Tibial artery (tissue), 4 donors: Measurements from ENCODE around the gene OPALIN.

Source experiments
- DNase-seq, 2 donors: peaks; one replicate each; pipeline ENCODE4 v3.0.0-alpha.2; 2019
- H3K27ac ChIP-seq, 2 donors: fragments of 200-600 bp; sonication (generic) in 1 of 2; 1 replicate in 1 of 2; 2 replicates in 1 of 2; pipeline ENCODE4 v1.5.1; 2018 to 2019; ENCODE audit warnings: mild to moderate bottlenecking in 1 of 2
- H3K27me3 ChIP-seq, 2 donors: fragments of 200-600 bp; sonication (generic) in 1 of 2; one replicate each; pipeline versions ENCODE4 v1.5.1 to v1.6.0; 2016 to 2019
- H3K36me3 ChIP-seq, 3 donors: fragments of 200-600 bp; sonication (generic) in 2 of 3; one replicate each; pipeline ENCODE4 v1.5.1; 2016 to 2019; ENCODE audit warnings: mild to moderate bottlenecking in 2 of 3
- H3K4me1 ChIP-seq, 4 donors: fragments of 200-600 bp; sonication (generic) in 2 of 4; 1 replicate in 3 of 4; 2 replicates in 1 of 4; pipeline ENCODE4 v1.5.1; 2016 to 2019
- H3K4me3 ChIP-seq, 2 donors: fragments of 200-600 bp; sonication (generic) in 1 of 2; 1 replicate in 1 of 2; 2 replicates in 1 of 2; pipeline ENCODE4 v1.5.1; 2018 to 2019; ENCODE audit warnings: mild to moderate bottlenecking in 2 of 2
- H3K9me3 ChIP-seq, 3 donors: fragments of 200-600 bp; sonication (generic) in 1 of 3; one replicate each; pipeline ENCODE4 v1.5.1; 2016 to 2019
- intact Hi-C: fragments of 100-400 bp; cut with DNase I; formaldehyde crosslinking; loops from one replicate; pipeline ENCODE4 v1.15.0; 2023; ENCODE audit warnings: low total_unique reads
- TF ChIP-seq, protein P1 (sequence below), 2 experiments: fragments of 200-600 bp in 1 of 2; fragments of 450-650 bp in 1 of 2; IDR thresholded peaks; one replicate each; pipeline ENCODE4 v1.5.1; 2017 to 2019; ENCODE audit warnings: antibody characterized with exemption in 2 of 2, mild to moderate bottlenecking in 1 of 2, moderate library complexity in 1 of 2

The OPALIN gene

DNA sequence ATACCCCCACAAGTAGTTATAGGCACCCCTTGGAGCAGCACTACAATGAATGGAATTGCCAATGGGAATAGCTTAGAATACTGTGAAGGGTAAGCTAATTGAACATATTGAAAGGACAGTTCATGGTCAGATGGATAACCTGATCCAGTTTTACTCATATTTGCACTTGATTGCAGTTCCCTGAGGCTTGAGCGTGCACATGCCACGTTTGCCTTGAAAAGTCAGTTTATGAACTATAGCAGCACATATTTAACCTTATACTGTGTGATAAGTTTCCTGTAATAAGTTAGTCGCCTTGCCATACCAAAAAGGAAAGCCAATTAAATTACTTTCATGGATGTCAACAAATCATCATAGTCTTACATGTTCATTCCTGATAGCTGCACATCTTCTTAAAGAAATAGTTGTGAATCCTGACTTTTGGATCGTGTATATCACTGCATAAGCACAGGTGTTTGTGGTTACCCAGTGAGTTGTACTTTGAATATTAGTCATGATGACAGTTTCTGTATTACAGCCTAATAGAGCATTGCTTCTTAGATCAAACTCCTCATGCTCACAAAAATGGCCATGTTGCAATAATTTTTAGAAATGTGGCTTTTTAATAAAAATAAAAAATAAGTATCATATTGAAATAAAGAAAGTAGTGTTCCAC lies 33.0 kb downstream of the OPALIN start:
- no peak for DNase-seq
- intact Hi-C loops, result no loop called here
- Histone ChIP-seq H3K27ac (no peak overlapping the region), H3K9me3 (no peaks in the 10 kb centered on the region), H3K4me1 (no peaks in the 10 kb centered on the region), H3K4me3 (no peak overlapping the region), H3K27me3 (peaks cover 0 to 30% of the 10 kb centered on the region in 2 donors), H3K36me3 (no peaks in the 10 kb centered on the region)
- TF ChIP-seq, protein P1, sequence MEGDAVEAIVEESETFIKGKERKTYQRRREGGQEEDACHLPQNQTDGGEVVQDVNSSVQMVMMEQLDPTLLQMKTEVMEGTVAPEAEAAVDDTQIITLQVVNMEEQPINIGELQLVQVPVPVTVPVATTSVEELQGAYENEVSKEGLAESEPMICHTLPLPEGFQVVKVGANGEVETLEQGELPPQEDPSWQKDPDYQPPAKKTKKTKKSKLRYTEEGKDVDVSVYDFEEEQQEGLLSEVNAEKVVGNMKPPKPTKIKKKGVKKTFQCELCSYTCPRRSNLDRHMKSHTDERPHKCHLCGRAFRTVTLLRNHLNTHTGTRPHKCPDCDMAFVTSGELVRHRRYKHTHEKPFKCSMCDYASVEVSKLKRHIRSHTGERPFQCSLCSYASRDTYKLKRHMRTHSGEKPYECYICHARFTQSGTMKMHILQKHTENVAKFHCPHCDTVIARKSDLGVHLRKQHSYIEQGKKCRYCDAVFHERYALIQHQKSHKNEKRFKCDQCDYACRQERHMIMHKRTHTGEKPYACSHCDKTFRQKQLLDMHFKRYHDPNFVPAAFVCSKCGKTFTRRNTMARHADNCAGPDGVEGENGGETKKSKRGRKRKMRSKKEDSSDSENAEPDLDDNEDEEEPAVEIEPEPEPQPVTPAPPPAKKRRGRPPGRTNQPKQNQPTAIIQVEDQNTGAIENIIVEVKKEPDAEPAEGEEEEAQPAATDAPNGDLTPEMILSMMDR (IDR thresholded peaks at IDR 0.05), result no peak

DNA sequence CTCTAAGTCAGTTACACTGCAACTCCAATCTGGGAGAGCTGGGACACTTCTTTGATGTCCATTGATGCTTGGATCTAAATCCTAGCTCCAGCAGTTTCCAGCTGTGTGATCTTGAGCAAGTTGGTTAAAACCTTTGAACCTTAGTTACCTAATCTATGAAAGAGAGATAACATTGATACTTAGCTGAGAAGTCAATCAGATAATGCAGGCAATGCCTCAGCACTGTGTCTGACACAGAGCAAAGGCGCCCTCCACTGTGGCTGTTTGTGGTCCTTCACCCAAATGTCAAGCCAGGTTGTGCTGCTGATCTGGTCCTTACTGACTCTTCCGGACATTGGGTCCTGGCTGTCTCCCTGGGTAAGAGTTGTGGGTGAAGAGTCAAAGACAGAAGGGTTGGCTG lies 34.4 kb downstream of the OPALIN start:
- intact Hi-C loops, result no loop called here
- H3K9me3 ChIP-seq, result no peaks in the 10 kb centered on the region
- no peaks in the 10 kb centered on the region for H3K36me3 ChIP-seq
- H3K4me1 ChIP-seq, result no peaks in the 10 kb centered on the region
- TF ChIP-seq, protein P1 (IDR thresholded peaks at IDR 0.05), result no peak
- H3K27me3 ChIP-seq, result peaks cover 0 to 26% of the 10 kb centered on the region in 2 donors
- no peak overlapping the region for H3K27ac ChIP-seq
- DNase-seq, result no peak
- no peak overlapping the region for H3K4me3 ChIP-seq

DNA sequence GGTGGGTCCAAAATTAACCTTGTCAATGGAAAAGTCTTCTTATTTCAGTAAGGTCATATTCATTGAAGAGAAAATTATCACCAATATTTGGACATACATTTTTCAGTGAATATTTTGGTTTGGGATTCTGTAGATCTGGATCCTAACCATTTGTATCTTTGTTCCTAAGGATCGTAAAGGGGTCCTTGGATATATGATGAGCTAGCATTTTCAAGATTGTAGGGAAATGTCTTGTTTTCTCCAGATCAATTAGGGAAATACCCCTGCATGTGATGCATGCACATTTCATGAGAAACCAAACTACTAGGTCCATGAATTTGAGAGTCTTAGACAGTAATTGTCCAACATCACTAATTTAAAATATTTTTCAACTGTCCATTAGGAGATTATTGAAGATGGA lies 36.5 kb downstream of the OPALIN start:
- Histone ChIP-seq H3K27me3 (peaks cover 0 to 23% of the 10 kb centered on the region in 2 donors), H3K36me3 (no peaks in the 10 kb centered on the region), H3K4me1 (no peaks in the 10 kb centered on the region), H3K9me3 (no peaks in the 10 kb centered on the region), H3K27ac (no peak overlapping the region), H3K4me3 (no peak overlapping the region)
- TF ChIP-seq, protein P1 (IDR thresholded peaks at IDR 0.05), result no peak
- DNase-seq, result no peak
- intact Hi-C loops, result no loop called here

- Histone ChIP-seq H3K27ac (no peak overlapping the region), H3K9me3 (no peaks in the 10 kb centered on the region), H3K4me3 (no peak overlapping the region), H3K4me1 (no peaks in the 10 kb centered on the region), H3K36me3 (no peaks in the 10 kb centered on the region), H3K27me3 (peaks cover 0 to 25% of the 10 kb centered on the region in 2 donors)
- DNase-seq, result no peak
- TF ChIP-seq, protein P1 (IDR thresholded peaks at IDR 0.05), result no peak
- intact Hi-C loops, result no loop called here
Measured at GRCh38 chr10:96321822-96322221, 37.0 kb downstream of the OPALIN start.

- intact Hi-C loops, result no loop called here
- Histone ChIP-seq H3K36me3 (no peaks in the 10 kb centered on the region), H3K4me3 (no peak overlapping the region), H3K27me3 (peaks cover 0 to 28% of the 10 kb centered on the region in 2 donors), H3K4me1 (no peaks in the 10 kb centered on the region), H3K27ac (no peak overlapping the region), H3K9me3 (no peaks in the 10 kb centered on the region)
- TF ChIP-seq, protein P1 (IDR thresholded peaks at IDR 0.05), result no peak
- DNase-seq, result no peak
Measured at GRCh38 chr10:96319754-96320474, 38.9 kb downstream of the OPALIN start.
